ENCODE data around the gene ABTB2. TPM values are rescaled to one million over a fixed set of nuclear protein-coding genes. Genes with fewer than 3 reads are reported as not detected.

The ABTB2 gene
- total and polyA plus RNA-seq, 4 donors, result 0.73 to 3.3 (median 2.7) TPM

- Histone ChIP-seq H3K4me1 (ENCODE audit: control insufficient read depth in 5 of 5, insufficient read depth in 5 of 5, low read length in 5 of 5) (no peaks in the 10 kb centered on the region), H3K27me3 (ENCODE audit: control insufficient read depth in 3 of 3, insufficient read depth in 3 of 3, low read length in 2 of 3) (no peaks in the 10 kb centered on the region), H3K27ac (ENCODE audit: low read depth in 1 of 2, low read length in 1 of 2) (no peak overlapping the region), H3K36me3 (ENCODE audit: control insufficient read depth in 4 of 4, insufficient read depth in 4 of 4, low read length in 4 of 4) (peaks cover 0 to 6% (median 0%) of the 10 kb centered on the region in 4 donors), H3K4me3 (no peak overlapping the region), H3K9ac (ENCODE audit: insufficient read depth in 1 of 2, low read length in 2 of 2) (no peak overlapping the region), H3K9me3 (ENCODE audit: control insufficient read depth in 4 of 4, insufficient read depth in 3 of 4, low read length in 3 of 4) (no peaks in the 10 kb centered on the region)
- WGBS, 2 donors, result 83 to 92% methylated on average over 12 of the region's 12 CpGs
- no peak for DNase-seq
- TF ChIP-seq CTCF (IDR thresholded peaks at IDR 0.05; ENCODE audit: control extremely low read depth, extremely low read depth), result no peak
- ATAC-seq (ENCODE audit: insufficient read depth, low FRiP score), result no peak
Observed at GRCh38 chr11:34165786-34166555, 191.8 kb downstream of the ABTB2 start.

GRCh38 chr11:34165121-34165520 is 192.7 kb downstream of the ABTB2 start:
- Histone ChIP-seq H3K27ac (ENCODE audit: low read depth in 1 of 2, low read length in 1 of 2) (no peak overlapping the region), H3K9me3 (ENCODE audit: control insufficient read depth in 4 of 4, insufficient read depth in 3 of 4, low read length in 3 of 4) (no peaks in the 10 kb centered on the region), H3K4me3 (no peak overlapping the region), H3K27me3 (ENCODE audit: control insufficient read depth in 3 of 3, insufficient read depth in 3 of 3, low read length in 2 of 3) (no peaks in the 10 kb centered on the region), H3K4me1 (ENCODE audit: control insufficient read depth in 5 of 5, insufficient read depth in 5 of 5, low read length in 5 of 5) (no peaks in the 10 kb centered on the region), H3K9ac (ENCODE audit: insufficient read depth in 1 of 2, low read length in 2 of 2) (no peak overlapping the region), H3K36me3 (ENCODE audit: control insufficient read depth in 4 of 4, insufficient read depth in 4 of 4, low read length in 4 of 4) (peaks cover 0 to 6% (median 0%) of the 10 kb centered on the region in 4 donors)
- ATAC-seq (ENCODE audit: insufficient read depth, low FRiP score) (no peak), DNase-seq (no peak)
- 92 to 97% methylated on average over 13 of the region's 13 CpGs for WGBS, 2 donors
- TF ChIP-seq CTCF (IDR thresholded peaks at IDR 0.05; ENCODE audit: control extremely low read depth, extremely low read depth), result no peak

- no peak for DNase-seq
- no peak for TF ChIP-seq CTCF (IDR thresholded peaks at IDR 0.05; ENCODE audit: control extremely low read depth, extremely low read depth)
- H3K36me3 ChIP-seq (ENCODE audit: control insufficient read depth in 4 of 4, insufficient read depth in 4 of 4, low read length in 4 of 4), result peaks cover 0 to 6% (median 0%) of the 10 kb centered on the region in 4 donors
- no peaks in the 10 kb centered on the region for H3K27me3 ChIP-seq (ENCODE audit: control insufficient read depth in 3 of 3, insufficient read depth in 3 of 3, low read length in 2 of 3)
- no peak overlapping the region for H3K4me3 ChIP-seq
- no peak overlapping the region for H3K9ac ChIP-seq (ENCODE audit: insufficient read depth in 1 of 2, low read length in 2 of 2)
- H3K27ac ChIP-seq (ENCODE audit: low read depth in 1 of 2, low read length in 1 of 2), result no peak overlapping the region
- no peaks in the 10 kb centered on the region for H3K4me1 ChIP-seq (ENCODE audit: control insufficient read depth in 5 of 5, insufficient read depth in 5 of 5, low read length in 5 of 5)
- WGBS, 2 donors, result 95 to 97% methylated on average over 7 of the region's 7 CpGs
- no peaks in the 10 kb centered on the region for H3K9me3 ChIP-seq (ENCODE audit: control insufficient read depth in 4 of 4, insufficient read depth in 3 of 4, low read length in 3 of 4)
- ATAC-seq (ENCODE audit: insufficient read depth, low FRiP score), result no peak
Observed at GRCh38 chr11:34162856-34163255, 195.0 kb downstream of the ABTB2 start.

- WGBS, 2 donors, result 92 to 93% methylated on average over 17 of the region's 17 CpGs
Observed at GRCh38 chr11:34162493-34162820, 195.4 kb downstream of the ABTB2 start.

More at GRCh38 chr11:34162493-34162820, 195.4 kb downstream of the ABTB2 start:
- Histone ChIP-seq H3K36me3 (ENCODE audit: control insufficient read depth in 4 of 4, insufficient read depth in 4 of 4, low read length in 4 of 4) (peaks cover 0 to 5% (median 0%) of the 10 kb centered on the region in 4 donors), H3K4me3 (no peak overlapping the region), H3K9me3 (ENCODE audit: control insufficient read depth in 4 of 4, insufficient read depth in 3 of 4, low read length in 3 of 4) (no peaks in the 10 kb centered on the region), H3K27me3 (ENCODE audit: control insufficient read depth in 3 of 3, insufficient read depth in 3 of 3, low read length in 2 of 3) (no peaks in the 10 kb centered on the region), H3K27ac (ENCODE audit: low read depth in 1 of 2, low read length in 1 of 2) (no peak overlapping the region), H3K4me1 (ENCODE audit: control insufficient read depth in 5 of 5, insufficient read depth in 5 of 5, low read length in 5 of 5) (no peaks in the 10 kb centered on the region), H3K9ac (ENCODE audit: insufficient read depth in 1 of 2, low read length in 2 of 2) (no peak overlapping the region)
- ATAC-seq (ENCODE audit: insufficient read depth, low FRiP score) (no peak), DNase-seq (no peak)
- no peak for TF ChIP-seq CTCF (IDR thresholded peaks at IDR 0.05; ENCODE audit: control extremely low read depth, extremely low read depth)
